Activated T-helper 9 cell treated with anti-CD3 and anti-CD28 coated beads, Interleukin-2, amount 50 U/mL, for 16 hours (primary cell): ENCODE measurements around the gene ERAP2.
"Not testable (repeated sequence)": the region's sequence is repeated elsewhere in the genome, so short reads cannot be mapped to it uniquely, and the experiment has no call there.

Experiments
- DNase-seq: peaks from one replicate; pipeline ENCODE4 v3.0.0-alpha.2; 2020; ENCODE audit warnings: low read depth

ERAP2 gene

DNA sequence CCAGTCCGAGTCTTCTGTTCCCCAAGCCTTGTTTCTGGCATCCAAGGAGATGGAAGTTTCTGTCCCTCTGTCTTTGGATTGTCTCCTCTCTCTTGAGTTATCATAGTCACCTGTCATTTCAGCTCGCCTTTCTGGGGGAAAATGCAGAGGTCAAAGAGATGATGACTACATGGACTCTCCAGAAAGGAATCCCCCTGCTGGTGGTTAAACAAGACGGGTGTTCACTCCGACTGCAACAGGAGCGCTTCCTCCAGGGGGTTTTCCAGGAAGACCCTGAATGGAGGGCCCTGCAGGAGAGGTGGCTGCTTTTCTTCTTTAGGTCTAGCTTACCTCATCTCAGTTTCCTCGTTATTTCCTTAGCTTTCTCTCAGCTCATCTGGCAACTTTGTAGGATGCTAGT lies 25.1 kb downstream of the ERAP2 start:
- no peak for DNase-seq

DNA sequence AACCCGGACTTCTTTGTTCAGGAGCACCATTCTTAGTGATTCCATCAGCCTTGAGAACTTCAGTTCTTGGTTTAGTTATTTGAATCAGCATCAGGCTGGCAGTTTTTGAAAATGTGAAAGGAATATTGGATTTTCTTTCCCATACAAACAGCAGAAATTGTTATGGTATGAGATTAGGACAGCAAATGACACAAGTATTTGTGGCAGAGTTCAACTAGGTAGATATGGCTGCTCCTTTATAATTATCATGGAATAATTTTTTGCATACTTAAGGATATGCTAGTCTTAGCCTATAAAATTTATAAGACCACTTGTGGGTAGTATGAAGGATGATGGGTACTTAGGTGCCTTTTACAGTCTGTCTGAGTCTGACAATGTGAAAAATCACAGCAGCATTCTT lies 25.5 kb downstream of the ERAP2 start:
- DNase-seq = no peak

DNA sequence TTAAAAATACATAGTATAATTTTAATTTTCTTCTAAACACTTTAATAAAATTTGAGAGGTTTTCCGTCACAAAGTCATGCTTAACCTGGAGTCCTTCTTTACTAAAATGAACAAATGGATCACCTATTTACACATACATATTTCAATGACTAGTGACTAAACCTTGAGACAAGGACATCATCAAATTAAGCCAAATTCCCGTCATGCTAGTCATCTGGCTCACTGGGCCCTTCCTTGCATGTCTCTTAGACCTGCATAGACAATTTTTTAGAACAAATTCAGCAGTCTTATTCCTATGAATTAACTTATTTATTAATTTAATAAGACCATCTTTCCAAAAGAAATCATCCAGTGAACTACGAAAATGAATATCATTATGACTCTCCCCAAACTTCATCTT lies 26.6 kb downstream of the ERAP2 start:
- DNase-seq = no peak

DNA sequence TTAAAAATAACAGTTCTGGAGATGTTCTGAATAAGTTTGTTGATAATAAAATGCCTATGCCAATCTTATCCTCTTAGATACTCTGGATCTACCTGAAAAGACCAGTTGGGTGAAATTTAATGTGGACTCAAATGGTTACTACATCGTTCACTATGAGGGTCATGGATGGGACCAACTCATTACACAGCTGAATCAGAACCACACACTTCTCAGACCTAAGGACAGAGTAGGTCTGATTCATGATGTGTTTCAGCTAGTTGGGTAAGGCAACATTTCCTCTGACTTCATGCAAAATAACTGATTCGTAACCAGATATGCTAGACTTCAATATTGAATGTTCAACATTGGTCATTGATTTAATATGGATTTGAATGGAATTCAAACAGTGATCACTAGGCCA lies 27.0 kb downstream of the ERAP2 start:
- DNase-seq = no peak

DNA sequence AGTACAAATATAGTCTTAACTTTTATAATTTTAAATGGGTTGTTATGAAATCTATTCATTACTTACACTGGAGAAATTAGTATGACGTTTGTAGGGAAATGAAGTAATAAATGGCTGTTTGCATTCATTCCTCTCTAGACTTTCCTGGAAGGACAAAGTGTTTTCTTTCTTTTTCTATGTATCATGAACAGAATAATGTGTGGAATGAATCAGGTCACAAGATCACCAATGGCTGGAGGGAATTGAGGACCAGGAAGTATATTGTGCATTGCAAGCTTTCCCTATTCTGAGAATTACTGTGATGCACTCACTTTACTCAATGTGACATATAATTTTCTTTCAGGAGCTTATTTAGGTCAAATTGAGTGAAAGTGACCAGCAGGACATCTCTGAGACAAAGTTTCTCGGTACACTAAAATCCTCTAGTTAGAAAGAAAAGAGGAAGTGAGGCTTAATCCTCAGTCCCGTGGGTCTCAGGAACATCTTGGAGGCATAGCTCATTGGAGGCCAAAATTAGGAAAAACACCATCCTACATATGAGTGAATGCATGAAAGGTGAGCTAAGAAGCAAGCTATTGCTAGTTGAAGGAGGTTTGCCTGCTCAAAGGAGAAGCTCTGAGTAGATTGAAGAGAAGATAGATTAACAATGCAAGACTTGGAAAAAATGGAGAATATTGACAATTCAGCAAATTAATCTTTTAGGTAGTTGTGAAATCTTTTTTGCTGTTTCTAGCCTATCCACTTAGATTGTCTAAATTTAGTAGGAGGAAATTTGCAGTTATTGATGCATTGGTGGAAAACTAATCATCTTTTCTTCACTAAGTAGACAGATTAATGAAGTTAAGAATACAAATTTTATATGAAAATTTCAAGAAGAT lies 28.0 kb downstream of the ERAP2 start:
- no peak for DNase-seq

DNA sequence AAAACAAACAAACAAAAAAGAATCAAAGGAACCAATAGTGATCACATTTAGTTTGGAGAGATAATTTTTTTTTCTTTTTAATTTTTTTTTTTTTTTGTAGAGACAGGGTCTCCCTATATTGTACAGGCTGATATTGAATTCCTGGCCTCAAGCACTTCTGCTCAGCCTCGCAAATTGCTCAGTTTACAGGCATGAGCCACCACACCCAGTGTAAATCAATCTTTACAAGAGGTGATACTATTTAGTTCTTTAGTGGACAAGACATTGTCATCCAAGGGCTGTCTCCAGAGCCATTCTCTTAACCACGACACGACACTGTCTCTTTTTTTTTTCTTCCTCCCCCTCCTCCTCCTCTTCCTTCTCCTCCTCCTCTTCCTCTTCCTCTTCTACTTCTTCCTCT lies 29.6 kb downstream of the ERAP2 start:
- no peak for DNase-seq

DNA sequence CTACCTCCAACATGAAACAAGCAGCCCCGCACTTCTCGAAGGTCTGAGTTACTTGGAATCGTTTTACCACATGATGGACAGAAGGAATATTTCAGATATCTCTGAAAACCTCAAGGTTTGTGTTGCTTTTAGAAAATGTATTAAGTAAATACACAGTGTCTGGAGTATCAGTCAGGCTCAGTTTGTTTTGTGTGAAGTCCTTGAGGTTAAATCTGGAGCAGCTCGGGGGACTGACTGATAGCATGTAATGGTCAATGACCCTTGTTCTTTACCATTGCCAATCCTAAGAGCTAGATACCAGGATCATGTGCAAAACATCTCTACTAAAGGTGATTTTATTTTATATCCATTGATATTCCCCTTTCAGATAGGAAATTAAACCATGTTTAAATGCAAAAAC lies 32.7 kb downstream of the ERAP2 start:
- DNase-seq = no peak

DNA sequence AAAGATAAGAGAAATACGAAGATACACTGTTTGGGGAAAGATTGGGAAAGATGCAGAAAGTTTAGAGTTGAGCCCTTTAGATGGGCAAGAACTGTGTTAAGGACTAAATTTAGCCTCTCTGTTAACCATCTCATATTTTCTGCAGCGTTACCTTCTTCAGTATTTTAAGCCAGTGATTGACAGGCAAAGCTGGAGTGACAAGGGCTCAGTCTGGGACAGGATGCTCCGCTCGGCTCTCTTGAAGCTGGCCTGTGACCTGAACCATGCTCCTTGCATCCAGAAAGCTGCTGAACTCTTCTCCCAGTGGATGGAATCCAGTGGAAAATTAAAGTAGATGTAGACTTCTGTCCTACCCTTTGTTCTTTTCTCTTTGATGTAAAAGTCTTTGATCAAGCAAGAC lies 33.1 kb downstream of the ERAP2 start:
- DNase-seq = no peak

DNA sequence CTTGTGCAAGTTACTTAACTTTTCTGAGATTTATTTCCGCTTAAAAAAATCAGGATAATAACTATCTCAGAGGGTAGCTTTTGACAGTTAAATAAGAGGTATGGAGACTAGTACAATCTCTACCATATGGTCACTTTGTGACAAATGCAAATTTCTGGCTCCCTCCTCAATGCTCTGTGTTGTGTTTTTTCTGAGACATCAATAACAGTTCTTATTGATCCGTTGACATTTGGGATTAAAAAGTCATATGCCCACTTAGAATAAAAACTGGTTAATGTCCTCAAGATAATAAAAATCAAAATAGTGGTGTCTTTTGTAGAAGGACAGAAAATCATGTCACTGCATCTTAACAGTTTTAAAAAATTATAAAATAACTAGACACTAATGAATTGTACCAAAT lies 34.8 kb downstream of the ERAP2 start:
- no peak for DNase-seq

DNA sequence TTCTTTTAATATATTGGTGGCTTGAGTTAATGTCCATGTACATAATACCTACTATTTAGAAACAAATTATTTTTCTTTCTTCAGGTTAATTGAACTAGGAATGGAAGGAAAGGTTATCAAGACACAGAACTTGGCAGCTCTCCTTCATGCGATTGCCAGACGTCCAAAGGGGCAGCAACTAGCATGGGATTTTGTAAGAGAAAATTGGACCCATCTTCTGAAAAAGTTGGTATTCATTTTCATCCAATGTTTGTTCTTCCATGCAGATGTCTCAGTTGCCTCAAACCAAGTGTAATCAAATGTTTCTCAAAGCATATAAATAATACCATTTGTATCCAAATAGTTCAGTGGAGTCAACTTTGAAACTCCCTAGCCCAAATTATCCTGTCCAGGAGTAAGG lies 36.9 kb downstream of the ERAP2 start:
- no peak for DNase-seq

DNA sequence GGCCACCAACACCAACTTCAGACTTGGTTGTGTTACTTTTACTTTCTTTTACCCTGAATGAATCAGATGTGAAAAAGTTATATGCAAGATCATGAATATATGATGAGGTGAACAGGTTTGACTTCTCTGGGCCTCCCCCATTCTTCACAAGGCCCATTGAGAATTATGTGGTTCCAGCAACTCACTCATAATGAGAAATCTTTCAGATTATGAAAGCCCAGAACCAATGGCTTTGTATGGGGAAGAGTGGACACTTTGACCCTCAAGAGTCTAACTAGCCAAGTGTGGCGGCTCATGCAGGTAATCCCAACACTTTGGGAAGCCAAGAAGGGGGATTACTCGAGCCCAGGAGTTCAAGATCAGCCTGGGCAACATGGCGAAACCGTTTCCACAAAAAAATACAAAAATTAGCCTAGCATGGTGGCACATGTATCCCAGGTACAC lies 43.5 kb downstream of the ERAP2 start:
- DNase-seq = no peak

DNA sequence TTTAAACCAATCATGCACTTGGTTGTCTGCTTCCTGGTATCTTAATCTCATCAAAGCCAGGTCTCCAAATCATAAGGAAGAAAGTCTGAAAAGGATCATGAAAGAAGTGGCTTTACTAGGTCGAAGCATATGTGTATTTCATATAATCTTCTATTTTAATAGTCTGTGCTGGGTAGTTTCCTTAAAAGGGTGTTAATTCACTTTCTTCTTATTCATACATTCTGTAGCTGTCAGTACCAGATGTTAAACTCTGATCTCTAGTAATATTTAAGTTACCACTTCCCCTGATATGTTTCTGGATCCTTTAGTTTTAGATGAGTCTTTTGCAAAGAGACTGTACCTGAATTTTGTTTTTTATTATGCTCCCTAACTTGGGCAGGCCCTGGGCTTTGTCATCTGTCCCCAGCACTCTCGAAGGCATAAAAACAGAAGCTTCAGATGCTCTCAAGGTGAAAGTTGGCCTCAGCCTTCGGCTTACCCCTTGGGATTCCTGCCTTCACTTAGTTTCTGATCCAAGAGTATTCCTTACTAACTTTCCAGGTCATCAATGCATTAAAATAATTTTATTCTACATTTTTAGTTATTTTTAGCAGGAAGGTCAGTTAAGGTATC lies 44.5 kb downstream of the ERAP2 start:
- DNase-seq = no peak

DNA sequence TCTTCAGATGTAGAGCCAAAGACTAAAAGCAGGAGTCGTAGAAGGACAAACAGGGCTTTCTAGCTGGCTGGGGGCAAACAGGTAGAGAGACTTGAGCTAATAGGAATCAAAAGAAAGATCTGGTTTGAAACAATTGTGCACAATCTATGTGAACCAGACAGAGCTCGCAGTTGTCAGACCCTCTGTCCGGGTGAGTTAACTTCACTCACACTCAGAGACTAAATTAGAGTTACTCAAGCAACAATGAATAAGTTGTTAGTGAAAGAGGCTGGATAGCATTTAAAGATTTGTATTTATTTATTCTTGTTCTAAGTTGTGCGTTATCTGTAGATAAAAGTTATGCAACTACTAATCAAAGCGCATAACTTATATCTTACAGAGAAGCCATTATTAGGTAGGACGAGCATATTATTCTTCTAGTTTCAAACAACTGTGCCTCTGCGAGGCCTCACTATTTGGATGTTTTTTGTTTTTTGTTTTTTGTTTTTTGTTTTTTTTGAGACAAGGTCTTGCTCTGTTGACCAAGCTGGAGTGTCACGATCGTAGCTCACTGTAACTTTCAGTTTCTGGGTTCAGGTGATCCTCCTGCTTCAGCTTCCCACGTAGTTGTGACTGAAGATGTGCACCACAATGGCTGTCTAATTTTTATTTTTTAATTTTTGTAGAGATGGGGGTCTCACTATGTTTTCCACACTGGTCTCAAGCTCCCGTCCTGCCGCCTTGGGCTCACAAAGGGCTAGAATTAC lies 46.4 kb downstream of the ERAP2 start:
- no peak for DNase-seq

DNA sequence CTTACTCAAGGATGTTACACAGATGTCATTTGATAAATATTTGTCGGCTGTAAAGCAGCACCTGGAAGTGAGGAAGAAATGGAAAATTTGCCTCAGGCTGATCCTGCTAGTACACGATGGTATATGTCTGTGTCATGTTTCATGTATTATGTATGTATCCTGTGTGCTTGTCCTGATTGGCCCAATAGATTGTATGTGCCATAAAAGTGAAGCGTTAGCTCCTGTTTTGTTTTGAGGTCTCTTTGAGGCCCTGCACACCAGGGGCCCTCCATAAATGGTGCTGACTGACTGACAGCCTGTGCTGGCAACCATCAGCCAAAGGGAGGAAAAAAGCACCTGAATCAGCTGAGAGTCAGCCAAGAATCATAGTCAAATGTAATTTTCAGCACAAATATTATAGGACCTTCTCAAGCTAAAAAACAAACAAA lies 47.7 kb downstream of the ERAP2 start:
- no peak for DNase-seq

DNA sequence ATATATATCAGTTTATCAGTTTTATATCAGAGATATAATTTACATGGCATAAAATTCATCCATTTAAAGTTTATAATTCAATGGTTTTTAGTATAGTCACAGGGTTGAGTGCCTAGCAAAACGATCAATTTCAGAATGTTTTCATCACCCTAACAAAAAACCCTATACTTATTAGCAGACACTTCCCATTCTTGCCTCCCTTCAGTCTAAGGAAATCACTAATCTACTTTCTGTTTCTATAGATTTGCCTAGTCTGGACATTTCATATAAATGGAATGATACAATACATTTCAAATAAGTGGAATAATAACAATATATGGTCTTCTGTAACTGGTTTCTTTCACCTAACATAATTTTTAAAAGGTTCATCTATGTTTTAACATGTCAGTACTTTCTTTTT lies 50.0 kb downstream of the ERAP2 start:
- DNase-seq = no peak

DNA sequence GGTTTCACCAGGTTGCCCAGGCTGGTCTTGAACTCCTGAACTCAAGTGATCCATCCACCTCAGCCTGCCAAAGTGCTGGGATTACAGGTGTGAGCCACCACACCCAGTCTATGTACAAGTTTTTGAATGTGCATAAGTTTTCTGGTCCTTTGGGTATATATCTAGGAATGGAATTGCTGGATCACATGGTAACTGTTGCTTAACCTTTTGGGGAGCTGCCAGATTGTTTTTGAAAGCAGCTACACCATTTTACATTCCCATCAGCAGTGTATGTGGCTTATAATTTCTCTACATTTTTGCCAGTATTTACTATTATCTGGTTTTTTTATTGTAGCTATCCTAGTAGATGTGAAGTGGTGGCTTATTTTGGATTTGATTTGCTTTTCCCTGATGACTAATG lies 50.7 kb downstream of the ERAP2 start:
- DNase-seq = no peak

DNA sequence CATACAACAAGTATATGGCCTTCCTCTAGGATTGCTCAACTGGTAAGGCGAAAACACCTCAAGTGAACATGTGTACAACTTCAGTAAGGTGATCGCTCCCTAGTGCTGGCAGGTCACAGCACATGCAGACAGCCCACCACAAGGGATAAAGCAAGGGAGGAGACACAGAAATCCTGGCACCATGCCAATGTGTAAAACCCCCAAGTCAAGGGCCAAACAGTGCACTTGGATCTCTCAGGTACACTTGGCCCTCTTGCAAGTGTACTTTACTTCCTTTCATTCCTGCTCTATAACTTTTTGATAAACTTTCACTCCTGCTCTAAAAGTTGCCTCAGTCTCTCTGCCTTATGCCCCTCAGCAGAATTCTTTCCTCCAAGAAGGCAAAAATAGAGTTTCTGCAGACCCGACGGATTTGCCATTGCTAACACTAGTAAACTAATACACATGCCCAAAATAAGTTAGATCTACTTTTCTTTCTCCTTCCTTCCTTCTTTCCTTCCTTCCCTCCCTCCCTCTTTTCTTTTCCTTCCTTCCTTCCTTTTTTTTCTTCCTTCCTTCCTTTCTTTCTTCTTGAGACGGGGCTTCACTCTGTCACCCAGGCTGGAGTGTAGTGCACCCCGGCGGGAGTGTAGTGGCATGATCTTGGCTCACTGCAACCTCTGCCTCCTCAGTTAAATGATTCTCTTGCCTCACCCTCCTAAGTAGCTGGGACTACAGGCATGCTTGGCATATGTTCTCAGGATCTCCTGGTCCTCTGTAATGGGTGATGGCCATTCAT lies 52.8 kb downstream of the ERAP2 start:
- no peak for DNase-seq

DNA sequence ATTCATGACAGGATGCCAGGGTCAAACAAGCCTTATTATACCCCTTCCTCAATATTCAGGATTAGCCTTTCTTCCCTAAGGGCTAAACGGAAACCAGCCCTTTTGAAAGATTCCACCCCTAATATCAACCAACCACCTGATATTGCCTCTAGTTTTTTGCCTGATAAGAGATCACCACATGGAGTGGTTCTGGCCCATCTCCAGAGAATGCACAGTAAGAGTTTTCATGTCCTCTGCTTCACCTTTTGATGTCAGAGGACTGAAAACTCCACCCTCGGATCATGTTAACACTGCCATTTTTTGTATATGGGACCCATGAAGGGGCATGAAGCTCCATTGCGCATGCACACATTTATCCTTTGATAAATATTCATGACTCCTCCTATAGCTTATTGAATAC lies 53.8 kb downstream of the ERAP2 start:
- no peak for DNase-seq

DNA sequence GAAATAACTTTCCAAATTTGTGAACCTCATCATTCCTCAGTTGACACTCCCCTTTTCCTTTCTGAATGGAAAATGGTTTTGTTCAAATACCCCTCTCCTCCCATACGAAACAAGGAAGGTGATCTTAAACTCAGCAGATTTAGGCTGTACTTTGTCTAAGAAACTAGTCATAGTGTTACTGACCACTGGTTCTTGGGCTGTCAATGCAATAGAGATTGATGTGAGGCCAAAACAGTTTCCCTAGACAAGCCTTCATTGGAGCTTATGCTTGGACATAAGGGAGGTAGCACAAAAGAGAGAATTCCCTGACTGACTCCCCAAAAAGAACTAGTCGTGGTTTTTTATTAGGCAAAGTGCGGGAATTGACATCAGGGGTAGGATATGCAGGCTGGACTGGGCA lies 54.3 kb downstream of the ERAP2 start:
- no peak for DNase-seq

DNA sequence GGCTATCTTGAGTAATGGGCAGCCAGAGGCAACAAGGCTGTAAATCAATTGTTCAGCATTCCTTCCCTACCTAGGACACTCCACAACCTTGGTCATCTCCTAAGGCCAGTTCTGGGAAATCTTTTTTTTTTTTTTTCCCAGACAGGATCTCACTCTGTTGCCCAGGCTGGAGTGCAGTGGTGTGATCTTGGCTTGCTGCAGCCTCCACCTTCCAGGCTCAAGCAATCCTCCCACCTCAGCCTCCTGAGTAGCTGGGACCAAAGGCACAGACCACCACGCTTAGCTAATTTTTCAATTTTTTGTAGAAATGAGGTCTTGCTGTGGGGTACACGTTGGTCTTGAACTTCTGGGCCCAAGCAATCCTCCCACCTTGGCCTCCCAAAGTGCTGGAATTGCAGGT lies 54.7 kb downstream of the ERAP2 start:
- DNase-seq = not testable (repeated sequence)

DNA sequence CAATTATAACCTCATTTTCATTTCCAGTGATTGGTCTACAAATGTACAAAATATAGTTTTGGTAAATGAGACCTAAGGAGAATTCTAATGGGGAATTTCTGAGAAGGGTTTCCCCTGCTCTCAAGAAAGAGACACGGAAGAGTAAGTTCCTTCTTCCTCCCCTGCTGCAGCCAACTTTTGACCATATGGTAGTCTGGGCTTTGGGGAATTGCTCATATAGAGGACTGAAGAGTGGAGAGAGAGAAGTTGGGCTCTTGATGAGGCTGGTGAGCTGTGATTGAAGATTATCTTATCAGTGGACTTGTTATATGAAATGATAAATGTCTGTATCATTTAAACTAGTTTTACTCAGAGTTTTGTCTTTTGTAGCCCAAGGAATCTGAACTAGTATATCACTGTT lies 55.3 kb downstream of the ERAP2 start:
- DNase-seq = no peak

DNA sequence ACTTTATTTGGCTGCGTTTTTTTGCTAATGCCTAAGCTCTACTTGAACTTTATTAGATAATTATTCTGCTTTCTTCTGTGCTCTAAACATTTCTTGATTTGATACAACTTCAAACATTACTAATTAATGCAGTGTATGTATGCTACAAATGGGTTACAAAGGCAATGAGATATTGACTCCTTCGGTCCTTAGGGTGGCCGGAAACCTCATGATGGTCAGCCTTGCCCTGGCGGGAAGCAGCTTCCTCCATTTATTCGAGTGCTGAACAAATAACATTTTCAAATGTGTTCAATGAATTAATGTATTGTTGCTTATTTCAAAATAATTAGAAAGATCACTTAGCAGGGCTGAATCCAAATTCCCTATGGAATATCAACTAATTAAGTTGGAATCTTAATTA lies 55.7 kb downstream of the ERAP2 start:
- no peak for DNase-seq
